ENCODE data around the gene ALDOC.

ALDOC gene

DNA sequence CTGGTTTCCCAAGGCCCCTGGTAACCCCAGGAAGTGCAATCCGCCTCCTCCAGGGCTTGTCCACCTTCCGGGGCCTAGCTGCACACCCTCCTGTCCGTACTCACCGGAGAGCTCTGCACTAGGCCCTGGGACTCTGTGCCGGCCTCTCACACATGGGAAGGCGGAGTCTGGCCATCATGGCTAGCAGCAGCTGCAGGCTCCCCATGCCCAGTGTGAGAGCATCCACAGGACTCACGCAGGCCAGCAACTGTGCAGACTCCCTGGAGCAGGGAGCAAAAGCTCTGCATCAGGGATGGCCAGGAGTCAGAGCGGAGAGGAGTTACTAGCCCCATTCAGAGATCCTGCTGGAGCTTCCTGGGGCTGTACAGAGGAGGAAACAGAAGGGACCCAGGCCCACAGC, 50.3 kb downstream of the ALDOC start:
- H3K9me2 ChIP-seq (replicated peaks; ENCODE audit: control insufficient read depth, low read length): no peaks in the 10 kb centered on the region
- no peaks in the 10 kb centered on the region for H3K4me1 ChIP-seq (ENCODE audit: control insufficient read depth, low read length)
- H3F3A ChIP-seq (ENCODE audit: control insufficient read depth, insufficient read depth): no peaks in the 10 kb centered on the region
- peaks cover 5% of the 10 kb centered on the region; the same call in 1 of the 2 replicates for H3K27me3 ChIP-seq (ENCODE audit: control insufficient read depth, low read length)
- H3K9me3 ChIP-seq (ENCODE audit: control insufficient read depth, insufficient read depth, low read length): no peaks in the 10 kb centered on the region
- H3K27ac ChIP-seq (ENCODE audit: low read depth, low read length): no peak overlapping the region
- no peaks in the 10 kb centered on the region for H3K36me3 ChIP-seq (ENCODE audit: control insufficient read depth, low read length)
- H3K79me2 ChIP-seq (ENCODE audit: control insufficient read depth, low read length): no peaks in the 10 kb centered on the region
- no peaks in the 10 kb centered on the region for H4K20me1 ChIP-seq (ENCODE audit: control insufficient read depth, insufficient read depth, low read depth, low read length)
- no peak overlapping the region for H3K4me3 ChIP-seq (ENCODE audit: low read length)
- no peak overlapping the region for H3K4me2 ChIP-seq (ENCODE audit: low read length)
- TF ChIP-seq, protein P1, sequence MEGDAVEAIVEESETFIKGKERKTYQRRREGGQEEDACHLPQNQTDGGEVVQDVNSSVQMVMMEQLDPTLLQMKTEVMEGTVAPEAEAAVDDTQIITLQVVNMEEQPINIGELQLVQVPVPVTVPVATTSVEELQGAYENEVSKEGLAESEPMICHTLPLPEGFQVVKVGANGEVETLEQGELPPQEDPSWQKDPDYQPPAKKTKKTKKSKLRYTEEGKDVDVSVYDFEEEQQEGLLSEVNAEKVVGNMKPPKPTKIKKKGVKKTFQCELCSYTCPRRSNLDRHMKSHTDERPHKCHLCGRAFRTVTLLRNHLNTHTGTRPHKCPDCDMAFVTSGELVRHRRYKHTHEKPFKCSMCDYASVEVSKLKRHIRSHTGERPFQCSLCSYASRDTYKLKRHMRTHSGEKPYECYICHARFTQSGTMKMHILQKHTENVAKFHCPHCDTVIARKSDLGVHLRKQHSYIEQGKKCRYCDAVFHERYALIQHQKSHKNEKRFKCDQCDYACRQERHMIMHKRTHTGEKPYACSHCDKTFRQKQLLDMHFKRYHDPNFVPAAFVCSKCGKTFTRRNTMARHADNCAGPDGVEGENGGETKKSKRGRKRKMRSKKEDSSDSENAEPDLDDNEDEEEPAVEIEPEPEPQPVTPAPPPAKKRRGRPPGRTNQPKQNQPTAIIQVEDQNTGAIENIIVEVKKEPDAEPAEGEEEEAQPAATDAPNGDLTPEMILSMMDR (IDR thresholded peaks at IDR 0.05; ENCODE audit: low read depth, low read length, poor library complexity, severe bottlenecking): no peak
- TF ChIP-seq EZH2phosphoT487 (IDR thresholded peaks at IDR 0.05; ENCODE audit: borderline replicate concordance, low read length): no peak

DNA sequence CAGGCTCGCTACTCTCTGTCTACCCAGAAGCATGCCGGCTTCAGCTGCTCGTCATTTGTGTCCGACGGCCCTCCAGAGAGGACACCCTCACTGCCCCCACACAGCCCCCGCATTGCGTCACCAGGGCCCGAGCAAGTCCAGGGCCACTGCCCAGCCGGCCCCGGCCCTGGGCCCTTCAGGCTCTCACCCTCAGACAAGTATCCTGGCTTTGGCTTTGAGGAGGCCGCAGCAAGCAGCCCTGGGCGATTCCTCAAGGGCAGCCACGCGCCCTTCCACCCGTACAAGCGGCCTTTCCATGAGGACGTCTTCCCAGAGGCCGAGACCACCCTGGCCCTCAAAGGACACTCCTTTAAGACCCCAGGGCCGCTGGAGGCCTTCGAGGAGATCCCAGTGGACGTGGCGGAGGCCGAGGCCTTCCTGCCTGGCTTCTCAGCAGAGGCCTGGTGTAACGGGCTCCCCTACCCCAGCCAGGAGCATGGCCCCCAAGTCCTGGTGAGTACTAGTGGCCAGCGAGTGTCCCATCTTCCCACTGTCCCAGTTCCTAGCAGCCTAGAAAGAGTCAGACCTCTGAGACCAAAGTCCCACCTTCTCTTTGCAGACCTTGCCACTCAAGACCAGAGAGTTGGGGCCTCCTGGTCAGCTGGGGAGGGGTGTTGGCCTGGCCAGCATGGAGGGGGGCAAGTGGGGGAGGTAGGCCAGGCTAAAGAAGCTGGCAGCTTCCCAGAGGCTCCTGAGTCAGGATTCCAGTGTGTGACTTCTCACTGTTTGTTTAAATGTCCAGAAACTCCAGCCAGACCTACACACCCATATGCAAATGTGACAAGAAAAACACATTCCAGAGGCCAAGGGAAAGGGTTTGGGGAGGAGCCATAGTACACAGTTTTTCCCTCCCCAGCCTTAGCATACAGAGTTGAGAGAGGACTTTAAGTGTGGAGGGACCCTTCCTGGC, 51.9 kb downstream of the ALDOC start:
- no peaks in the 10 kb centered on the region for H3F3A ChIP-seq (ENCODE audit: control insufficient read depth, insufficient read depth)
- no peak overlapping the region for H3K27ac ChIP-seq (ENCODE audit: low read depth, low read length)
- 0 out of 2 replicates have a peak, but pooled peaks cover 5% of the 10 kb centered on the region for H3K27me3 ChIP-seq (ENCODE audit: control insufficient read depth, low read length)
- no peaks in the 10 kb centered on the region for H3K36me3 ChIP-seq (ENCODE audit: control insufficient read depth, low read length)
- no peak for TF ChIP-seq EZH2phosphoT487 (IDR thresholded peaks at IDR 0.05; ENCODE audit: borderline replicate concordance, low read length)
- TF ChIP-seq, protein P1 (IDR thresholded peaks at IDR 0.05; ENCODE audit: low read depth, low read length, poor library complexity, severe bottlenecking): no peak
- no peaks in the 10 kb centered on the region for H3K9me3 ChIP-seq (ENCODE audit: control insufficient read depth, insufficient read depth, low read length)
- H3K79me2 ChIP-seq (ENCODE audit: control insufficient read depth, low read length): no peaks in the 10 kb centered on the region
- no peak overlapping the region for H3K4me2 ChIP-seq (ENCODE audit: low read length)
- H4K20me1 ChIP-seq (ENCODE audit: control insufficient read depth, insufficient read depth, low read depth, low read length): no peaks in the 10 kb centered on the region
- H3K4me3 ChIP-seq (ENCODE audit: low read length): no peak overlapping the region
- no peaks in the 10 kb centered on the region for H3K4me1 ChIP-seq (ENCODE audit: control insufficient read depth, low read length)
- H3K9me2 ChIP-seq (replicated peaks; ENCODE audit: control insufficient read depth, low read length): no peaks in the 10 kb centered on the region

DNA sequence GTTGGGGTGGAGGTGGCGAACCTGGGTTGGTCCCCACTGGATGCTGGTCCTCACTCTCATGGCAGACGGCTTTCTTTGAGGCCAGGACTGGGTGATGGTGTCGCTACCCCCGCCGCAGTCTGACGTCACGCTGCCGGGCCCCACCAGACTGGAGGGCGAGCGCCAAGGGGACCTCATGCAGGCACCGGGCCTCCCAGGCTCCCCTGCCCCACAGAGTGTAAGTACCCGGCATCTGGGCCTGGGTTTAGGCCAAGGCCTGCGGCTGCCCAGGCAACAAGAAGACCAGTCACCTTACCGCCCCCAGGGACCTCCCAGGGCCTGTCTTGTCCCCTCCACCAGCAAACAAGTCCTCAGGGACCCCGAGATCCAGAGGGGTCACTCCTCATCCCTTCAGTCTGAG, 52.8 kb downstream of the ALDOC start:
- H3K4me1 ChIP-seq (ENCODE audit: control insufficient read depth, low read length): no peaks in the 10 kb centered on the region
- TF ChIP-seq EZH2phosphoT487 (IDR thresholded peaks at IDR 0.05; ENCODE audit: borderline replicate concordance, low read length): no peak
- TF ChIP-seq, protein P1 (IDR thresholded peaks at IDR 0.05; ENCODE audit: low read depth, low read length, poor library complexity, severe bottlenecking): no peak
- no peak overlapping the region for H3K4me3 ChIP-seq (ENCODE audit: low read length)
- no peaks in the 10 kb centered on the region for H3K9me3 ChIP-seq (ENCODE audit: control insufficient read depth, insufficient read depth, low read length)
- no peaks in the 10 kb centered on the region for H4K20me1 ChIP-seq (ENCODE audit: control insufficient read depth, insufficient read depth, low read depth, low read length)
- H3K27ac ChIP-seq (ENCODE audit: low read depth, low read length): no peak overlapping the region
- H3K27me3 ChIP-seq (ENCODE audit: control insufficient read depth, low read length): no peaks in the 10 kb centered on the region; the same call in 1 of the 2 replicates
- no peaks in the 10 kb centered on the region for H3K36me3 ChIP-seq (ENCODE audit: control insufficient read depth, low read length)
- no peaks in the 10 kb centered on the region for H3K79me2 ChIP-seq (ENCODE audit: control insufficient read depth, low read length)
- H3K9me2 ChIP-seq (replicated peaks; ENCODE audit: control insufficient read depth, low read length): no peaks in the 10 kb centered on the region
- H3K4me2 ChIP-seq (ENCODE audit: low read length): no peak overlapping the region
- H3F3A ChIP-seq (ENCODE audit: control insufficient read depth, insufficient read depth): no peaks in the 10 kb centered on the region
